Tibial artery (tissue), 4 donors: ENCODE data around the gene IMMP2L.

Source experiments
- DNase-seq, 2 donors: peaks; one replicate each; pipeline ENCODE4 v3.0.0-alpha.2; 2019
- H3K27ac ChIP-seq, 2 donors: fragments of 200-600 bp; sonication (generic) in 1 of 2; 1 replicate in 1 of 2; 2 replicates in 1 of 2; pipeline ENCODE4 v1.5.1; 2018 to 2019; ENCODE audit warnings: mild to moderate bottlenecking in 1 of 2
- H3K27me3 ChIP-seq, 2 donors: fragments of 200-600 bp; sonication (generic) in 1 of 2; one replicate each; pipeline versions ENCODE4 v1.5.1 to v1.6.0; 2016 to 2019
- H3K36me3 ChIP-seq, 3 donors: fragments of 200-600 bp; sonication (generic) in 2 of 3; one replicate each; pipeline ENCODE4 v1.5.1; 2016 to 2019; ENCODE audit warnings: mild to moderate bottlenecking in 2 of 3
- H3K4me1 ChIP-seq, 4 donors: fragments of 200-600 bp; sonication (generic) in 2 of 4; 1 replicate in 3 of 4; 2 replicates in 1 of 4; pipeline ENCODE4 v1.5.1; 2016 to 2019
- H3K4me3 ChIP-seq, 2 donors: fragments of 200-600 bp; sonication (generic) in 1 of 2; 1 replicate in 1 of 2; 2 replicates in 1 of 2; pipeline ENCODE4 v1.5.1; 2018 to 2019; ENCODE audit warnings: mild to moderate bottlenecking in 2 of 2
- H3K9me3 ChIP-seq, 3 donors: fragments of 200-600 bp; sonication (generic) in 1 of 3; one replicate each; pipeline ENCODE4 v1.5.1; 2016 to 2019
- CTCF ChIP-seq, 2 experiments: fragments of 200-600 bp in 1 of 2; fragments of 450-650 bp in 1 of 2; IDR thresholded peaks; one replicate each; pipeline ENCODE4 v1.5.1; 2017 to 2019; ENCODE audit warnings: antibody characterized with exemption in 2 of 2, mild to moderate bottlenecking in 1 of 2, moderate library complexity in 1 of 2
- intact Hi-C: fragments of 100-400 bp; cut with DNase I; formaldehyde crosslinking; loops from one replicate; pipeline ENCODE4 v1.15.0; 2023; ENCODE audit warnings: low total_unique reads

The IMMP2L gene

GRCh38 chr7:110786328-110786965 is 775.8 kb downstream of the IMMP2L start:
- Histone ChIP-seq H3K9me3 (no peaks in the 10 kb centered on the region), H3K4me3 (no peak overlapping the region), H3K4me1 (no peaks in the 10 kb centered on the region), H3K27ac (no peak overlapping the region), H3K27me3 (no peaks in the 10 kb centered on the region), H3K36me3 (no peaks in the 10 kb centered on the region)
- intact Hi-C loops = no loop called here
- no peak for TF ChIP-seq CTCF (IDR thresholded peaks at IDR 0.05)
- no peak for DNase-seq

- intact Hi-C loops = no loop called here
- H3K27me3 ChIP-seq = no peaks in the 10 kb centered on the region
- no peak for TF ChIP-seq CTCF (IDR thresholded peaks at IDR 0.05)
- no peak overlapping the region for H3K27ac ChIP-seq
- no peak for DNase-seq
- H3K4me3 ChIP-seq = no peak overlapping the region
- no peaks in the 10 kb centered on the region for H3K36me3 ChIP-seq
- H3K9me3 ChIP-seq = no peaks in the 10 kb centered on the region
- no peaks in the 10 kb centered on the region for H3K4me1 ChIP-seq
Observed at GRCh38 chr7:110784749-110785148, 777.5 kb downstream of the IMMP2L start.

- H3K27ac ChIP-seq = no peak overlapping the region
- DNase-seq = no peak
- no peaks in the 10 kb centered on the region for H3K36me3 ChIP-seq
- intact Hi-C loops = no loop called here
- no peak for TF ChIP-seq CTCF (IDR thresholded peaks at IDR 0.05)
- H3K4me3 ChIP-seq = no peak overlapping the region
- H3K4me1 ChIP-seq = no peaks in the 10 kb centered on the region
- no peaks in the 10 kb centered on the region for H3K27me3 ChIP-seq
- H3K9me3 ChIP-seq = no peaks in the 10 kb centered on the region
Observed at GRCh38 chr7:110780712-110781111, 781.6 kb downstream of the IMMP2L start.

GRCh38 chr7:110779339-110779738 is 783.0 kb downstream of the IMMP2L start:
- TF ChIP-seq CTCF (IDR thresholded peaks at IDR 0.05) = no peak
- Histone ChIP-seq H3K27me3 (no peaks in the 10 kb centered on the region), H3K9me3 (no peaks in the 10 kb centered on the region), H3K36me3 (no peaks in the 10 kb centered on the region), H3K4me1 (no peaks in the 10 kb centered on the region), H3K4me3 (no peak overlapping the region), H3K27ac (no peak overlapping the region)
- DNase-seq = no peak
- intact Hi-C loops = no loop called here

- Histone ChIP-seq H3K27ac (no peak overlapping the region), H3K4me1 (no peaks in the 10 kb centered on the region), H3K36me3 (no peaks in the 10 kb centered on the region), H3K4me3 (no peak overlapping the region), H3K27me3 (no peaks in the 10 kb centered on the region), H3K9me3 (no peaks in the 10 kb centered on the region)
- intact Hi-C loops = no loop called here
- no peak for TF ChIP-seq CTCF (IDR thresholded peaks at IDR 0.05)
- DNase-seq = no peak
Observed at GRCh38 chr7:110775046-110775445, 787.2 kb downstream of the IMMP2L start.

GRCh38 chr7:110774071-110774470 is 788.2 kb downstream of the IMMP2L start:
- no peaks in the 10 kb centered on the region for H3K27me3 ChIP-seq
- H3K27ac ChIP-seq = no peak overlapping the region
- DNase-seq = no peak
- no peaks in the 10 kb centered on the region for H3K4me1 ChIP-seq
- no peak overlapping the region for H3K4me3 ChIP-seq
- intact Hi-C loops = no loop called here
- no peak for TF ChIP-seq CTCF (IDR thresholded peaks at IDR 0.05)
- no peaks in the 10 kb centered on the region for H3K9me3 ChIP-seq
- H3K36me3 ChIP-seq = no peaks in the 10 kb centered on the region
